ENCODE data around the gene IFFO2.

DNA sequence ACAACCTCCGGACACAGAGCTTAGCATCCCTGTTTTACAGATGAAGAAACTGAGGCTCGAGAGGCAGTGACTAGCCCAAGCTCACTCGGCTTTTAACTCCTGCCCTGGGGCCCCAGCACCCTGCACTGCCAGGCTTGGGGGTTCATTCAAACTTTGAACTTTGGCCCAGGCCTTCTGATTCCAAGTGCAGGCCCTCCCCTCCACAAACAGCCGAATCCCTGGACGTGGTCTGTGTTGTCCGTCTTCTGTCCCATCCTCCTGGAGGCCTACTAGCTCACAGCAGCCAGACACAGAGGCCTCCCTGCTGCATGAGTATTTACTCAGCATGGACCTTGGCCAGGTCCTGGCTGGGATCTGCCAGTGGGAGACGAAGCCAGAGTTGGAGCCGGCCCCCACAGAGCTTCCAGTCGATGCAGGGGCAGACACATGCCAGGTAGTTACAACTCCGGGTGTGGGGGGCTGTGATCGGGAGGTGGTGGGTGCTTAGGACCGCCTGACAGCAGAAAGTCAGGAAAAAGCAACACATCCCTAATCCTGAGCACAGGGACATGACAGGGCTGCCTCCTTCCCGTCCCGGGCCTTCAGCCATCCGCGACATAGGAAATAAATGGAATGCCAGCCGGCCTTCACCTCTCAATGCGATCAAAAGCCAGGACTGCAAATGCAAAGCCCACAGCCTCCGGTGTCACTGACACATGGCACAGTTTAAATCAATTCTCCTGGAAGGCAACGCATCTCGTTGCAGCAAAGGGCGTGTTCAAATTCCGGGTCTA, 7.4 kb downstream of the IFFO2 start:
- no peak for TF ChIP-seq CTCF (IDR thresholded peaks at IDR 0.05)
- no peak for TF ChIP-seq POLR2AphosphoS5 (IDR thresholded peaks at IDR 0.05)
- no peak for TF ChIP-seq POLR2A (IDR thresholded peaks at IDR 0.05)
- no peak for TF ChIP-seq EP300 (IDR thresholded peaks at IDR 0.05)

Measured in upper lobe of left lung (tissue), 4 donors.